K562 (cell line): ENCODE measurements around the gene ANKRD65. TPM values are rescaled to one million over a fixed set of nuclear protein-coding genes. Genes with fewer than 3 reads are reported as not detected.

Source experiments
- EWSR1 ChIP-seq: fragments of 450-650 bp; IDR thresholded peaks from 2 replicates; pipeline ENCODE4 v1.6.1; 2018; ENCODE audit warnings: borderline replicate concordance, mild to moderate bottlenecking, low read depth, moderate library complexity; ENCODE audit not compliant: partially characterized antibody
- FOXK2 ChIP-seq, 2 experiments: fragments of 450-650 bp; IDR thresholded peaks in 1 of 2; conservative IDR thresholded peaks in 1 of 2; 2 replicates each; pipeline ENCODE4 v1.6.1; 2016; ENCODE audit warnings: low read depth in 2 of 2, mild to moderate bottlenecking in 1 of 2
- HEY1 ChIP-seq: fragments of 250-450 bp; sonication (Bioruptor Pico); IDR thresholded peaks from 2 replicates; pipeline ENCODE4 v1.5.0; 2020; ENCODE audit warnings: mild to moderate bottlenecking, moderate library complexity, borderline replicate concordance
- MCM7 ChIP-seq, 2 experiments: fragments of 450-650 bp; IDR thresholded peaks; 2 replicates each; pipeline ENCODE4 v1.6.1; 2016 to 2018
- PHTF2 ChIP-seq: fragments of 250-450 bp; sonication (Bioruptor Pico); IDR thresholded peaks from 2 replicates; pipeline ENCODE4 v1.5.0; 2021; ENCODE audit warnings: mild to moderate bottlenecking
- RFX7 ChIP-seq: fragments of 250-450 bp; sonication (Bioruptor Pico); IDR thresholded peaks from 2 replicates; pipeline ENCODE4 v1.5.1; 2021; ENCODE audit warnings: mild to moderate bottlenecking
- ZFX ChIP-seq: sonication (generic); formaldehyde crosslinking; IDR thresholded peaks from 2 replicates; pipeline ENCODE4 v1.8.0; 2022; ENCODE audit warnings: mild to moderate bottlenecking, missing genetic modification reagents, moderate library complexity
- ZNF121 ChIP-seq: sonication (generic); formaldehyde crosslinking; conservative IDR thresholded peaks from 2 replicates; pipeline ENCODE4 v1.8.0; 2022; ENCODE audit warnings: missing genetic modification reagents
- ZNF551 ChIP-seq: fragments of 250-450 bp; sonication (Bioruptor Pico); IDR thresholded peaks from 2 replicates; pipeline ENCODE4 v1.5.0; 2021; ENCODE audit warnings: mild to moderate bottlenecking, moderate library complexity
- polyA plus RNA-seq, 8 experiments: library from polyadenylated mRNA; depleted of rRNA in 4 of 8; stranded (reverse) in 5 of 8; unstranded in 3 of 8; fragments of >200 nt; fragmentation: Nextera tagmentation in 2 of 8; fragmentation: Illumina TruSeq in 1 of 8; extraction: Ambion mirVana in 2 of 8; extraction: Trizol in 1 of 8; gene quantifications; 2 replicates each; pipeline versions ENCODE4 v1.2.1 to v1.2.3, GENCODE V29; 2011 to 2014; ENCODE audit warnings: inconsistent platforms in 1 of 8, missing spikeins in 1 of 8
- total RNA-seq, 7 experiments: library from RNA; depleted of rRNA in 6 of 7; stranded (reverse); fragments of >200 nt in 6 of 7; fragmentation: Illumina TruSeq in 2 of 7; extraction: Trizol in 2 of 7; gene quantifications; 2 replicates each; pipeline versions ENCODE4 v1.2.1 to v1.2.3, GENCODE V29; 2011 to 2021; ENCODE audit warnings: low replicate concordance in 1 of 7
- TF ChIP-seq, protein P1 (sequence below), 2 experiments: fragments of 450-650 bp; formaldehyde crosslinking in 1 of 2; IDR thresholded peaks; 2 replicates each; pipeline versions ENCODE4 v1.4.0 to v1.6.1; 2014 to 2020; ENCODE audit warnings: mild to moderate bottlenecking in 2 of 2, borderline replicate concordance in 1 of 2, low read depth in 1 of 2
- TF ChIP-seq, protein P2 (sequence below): conservative IDR thresholded peaks from 2 replicates; pipeline ENCODE4 v1.6.1; 2011; ENCODE audit warnings: low read depth, mild to moderate bottlenecking, low read length; ENCODE audit not compliant: control insufficient read depth
- TF ChIP-seq, protein P3 (sequence below), 2 experiments: fragments of 450-650 bp; IDR thresholded peaks; 2 replicates each; pipeline ENCODE4 v1.6.1; 2016

ANKRD65 gene
- total and polyA plus RNA-seq, 9 of the 15 experiments (the other 6 are each of a cell fraction or from before 2014, with no cell fraction given): not detected

DNA sequence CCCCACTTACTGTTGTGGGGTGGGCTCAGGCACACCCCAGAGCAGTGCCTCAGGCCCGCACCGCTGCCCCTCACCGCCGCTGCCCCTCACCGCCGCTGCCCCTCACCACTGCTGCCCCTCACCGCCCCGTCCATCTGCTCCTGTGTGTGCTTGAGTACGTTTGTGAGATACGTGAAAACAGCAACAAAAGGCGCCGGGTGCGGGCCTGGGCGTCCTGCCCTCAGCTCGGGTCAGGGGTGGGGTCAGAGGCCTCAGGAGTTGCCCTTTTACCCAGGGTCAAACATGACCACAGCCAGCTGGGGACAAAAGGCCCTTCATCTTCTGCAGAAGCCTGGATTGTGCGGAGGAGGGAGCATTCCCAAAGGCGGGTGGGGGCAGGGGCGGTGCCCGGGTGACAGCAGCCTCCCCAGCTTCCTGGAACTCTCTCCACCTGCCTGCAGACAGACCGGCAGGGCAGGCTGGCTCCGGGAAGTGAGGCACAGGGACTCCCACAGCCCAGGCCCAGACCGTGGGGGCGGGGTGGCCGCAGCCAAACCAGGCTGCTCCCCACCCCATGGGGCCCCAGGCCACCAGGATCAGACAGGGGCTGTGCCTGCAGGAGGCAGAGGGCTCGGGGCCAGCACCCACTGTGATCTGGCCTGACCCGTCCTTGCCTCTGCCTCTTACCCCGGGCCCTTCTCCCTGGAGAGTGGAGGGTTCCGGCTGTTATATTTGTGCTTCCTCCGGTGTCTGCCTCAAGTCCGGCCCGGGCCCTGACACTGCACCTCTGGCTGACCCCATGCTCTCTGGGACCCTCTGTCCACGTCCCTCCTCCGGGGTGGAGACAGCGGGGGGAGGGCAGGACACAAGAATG lies 12.1 kb upstream of the ANKRD65 start (continued):
- TF ChIP-seq RFX7 (CRISPR knock-in tag) (no peak), ZFX (CRISPR knock-in tag) (peak; percentile 81), FOXK2 (conservative IDR thresholded peaks at IDR 0.05 in 1 of 2, IDR thresholded peaks at IDR 0.05 in 1 of 2; ENCODE audit: low read depth in 2 of 2) (no peak), EWSR1 (no peak), HEY1 (CRISPR knock-in tag) (no peak), ZNF121 (CRISPR knock-in tag) (no peak), PHTF2 (CRISPR knock-in tag) (no peak), MCM7 (IDR thresholded peaks at IDR 0.05) (no peak), ZNF551 (no peak)
- TF ChIP-seq, protein P1, sequence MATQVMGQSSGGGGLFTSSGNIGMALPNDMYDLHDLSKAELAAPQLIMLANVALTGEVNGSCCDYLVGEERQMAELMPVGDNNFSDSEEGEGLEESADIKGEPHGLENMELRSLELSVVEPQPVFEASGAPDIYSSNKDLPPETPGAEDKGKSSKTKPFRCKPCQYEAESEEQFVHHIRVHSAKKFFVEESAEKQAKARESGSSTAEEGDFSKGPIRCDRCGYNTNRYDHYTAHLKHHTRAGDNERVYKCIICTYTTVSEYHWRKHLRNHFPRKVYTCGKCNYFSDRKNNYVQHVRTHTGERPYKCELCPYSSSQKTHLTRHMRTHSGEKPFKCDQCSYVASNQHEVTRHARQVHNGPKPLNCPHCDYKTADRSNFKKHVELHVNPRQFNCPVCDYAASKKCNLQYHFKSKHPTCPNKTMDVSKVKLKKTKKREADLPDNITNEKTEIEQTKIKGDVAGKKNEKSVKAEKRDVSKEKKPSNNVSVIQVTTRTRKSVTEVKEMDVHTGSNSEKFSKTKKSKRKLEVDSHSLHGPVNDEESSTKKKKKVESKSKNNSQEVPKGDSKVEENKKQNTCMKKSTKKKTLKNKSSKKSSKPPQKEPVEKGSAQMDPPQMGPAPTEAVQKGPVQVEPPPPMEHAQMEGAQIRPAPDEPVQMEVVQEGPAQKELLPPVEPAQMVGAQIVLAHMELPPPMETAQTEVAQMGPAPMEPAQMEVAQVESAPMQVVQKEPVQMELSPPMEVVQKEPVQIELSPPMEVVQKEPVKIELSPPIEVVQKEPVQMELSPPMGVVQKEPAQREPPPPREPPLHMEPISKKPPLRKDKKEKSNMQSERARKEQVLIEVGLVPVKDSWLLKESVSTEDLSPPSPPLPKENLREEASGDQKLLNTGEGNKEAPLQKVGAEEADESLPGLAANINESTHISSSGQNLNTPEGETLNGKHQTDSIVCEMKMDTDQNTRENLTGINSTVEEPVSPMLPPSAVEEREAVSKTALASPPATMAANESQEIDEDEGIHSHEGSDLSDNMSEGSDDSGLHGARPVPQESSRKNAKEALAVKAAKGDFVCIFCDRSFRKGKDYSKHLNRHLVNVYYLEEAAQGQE (IDR thresholded peaks at IDR 0.05; ENCODE audit: borderline replicate concordance): no peak
- TF ChIP-seq, protein P1 (CRISPR knock-in tag; IDR thresholded peaks at IDR 0.05; ENCODE audit: low read depth): peak; percentile 75; the same call in 1 of the 2 replicates
- TF ChIP-seq, protein P2, sequence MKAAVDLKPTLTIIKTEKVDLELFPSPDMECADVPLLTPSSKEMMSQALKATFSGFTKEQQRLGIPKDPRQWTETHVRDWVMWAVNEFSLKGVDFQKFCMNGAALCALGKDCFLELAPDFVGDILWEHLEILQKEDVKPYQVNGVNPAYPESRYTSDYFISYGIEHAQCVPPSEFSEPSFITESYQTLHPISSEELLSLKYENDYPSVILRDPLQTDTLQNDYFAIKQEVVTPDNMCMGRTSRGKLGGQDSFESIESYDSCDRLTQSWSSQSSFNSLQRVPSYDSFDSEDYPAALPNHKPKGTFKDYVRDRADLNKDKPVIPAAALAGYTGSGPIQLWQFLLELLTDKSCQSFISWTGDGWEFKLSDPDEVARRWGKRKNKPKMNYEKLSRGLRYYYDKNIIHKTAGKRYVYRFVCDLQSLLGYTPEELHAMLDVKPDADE: peak; percentile 45; the same call in 1 of the 2 replicates
- TF ChIP-seq, protein P3, sequence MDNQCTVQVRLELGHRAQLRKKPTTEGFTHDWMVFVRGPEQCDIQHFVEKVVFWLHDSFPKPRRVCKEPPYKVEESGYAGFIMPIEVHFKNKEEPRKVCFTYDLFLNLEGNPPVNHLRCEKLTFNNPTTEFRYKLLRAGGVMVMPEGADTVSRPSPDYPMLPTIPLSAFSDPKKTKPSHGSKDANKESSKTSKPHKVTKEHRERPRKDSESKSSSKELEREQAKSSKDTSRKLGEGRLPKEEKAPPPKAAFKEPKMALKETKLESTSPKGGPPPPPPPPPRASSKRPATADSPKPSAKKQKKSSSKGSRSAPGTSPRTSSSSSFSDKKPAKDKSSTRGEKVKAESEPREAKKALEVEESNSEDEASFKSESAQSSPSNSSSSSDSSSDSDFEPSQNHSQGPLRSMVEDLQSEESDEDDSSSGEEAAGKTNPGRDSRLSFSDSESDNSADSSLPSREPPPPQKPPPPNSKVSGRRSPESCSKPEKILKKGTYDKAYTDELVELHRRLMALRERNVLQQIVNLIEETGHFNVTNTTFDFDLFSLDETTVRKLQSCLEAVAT (IDR thresholded peaks at IDR 0.05): no peak
